Transverse colon (tissue), 4 donors: ENCODE data around the gene SNORC.

Experiments used
- EP300 ChIP-seq: sonication (generic); formaldehyde crosslinking; IDR thresholded peaks from one replicate; pipeline ENCODE4 v1.6.1; 2017; ENCODE audit warnings: antibody characterized with exemption, low read depth
- POLR2A ChIP-seq: fragments of 450-650 bp; IDR thresholded peaks from one replicate; pipeline ENCODE4 v1.6.1; 2016; ENCODE audit warnings: antibody characterized with exemption, mild to moderate bottlenecking, moderate library complexity
- POLR2AphosphoS5 ChIP-seq, 3 donors: sonication (generic); formaldehyde crosslinking; IDR thresholded peaks; one replicate each; pipeline ENCODE4 v1.6.1; 2016; ENCODE audit warnings: antibody characterized with exemption in 3 of 3
- TF ChIP-seq, protein P1 (sequence below), 5 experiments: fragments of 200-600 bp in 3 of 5; fragments of 450-650 bp in 2 of 5; sonication (generic) in 3 of 5; IDR thresholded peaks; 1 replicate in 2 of 5; 2 replicates in 3 of 5; pipeline ENCODE4 v1.5.1; 2016 to 2017; ENCODE audit warnings: antibody characterized with exemption in 5 of 5, inconsistent platforms in 3 of 5, mild to moderate bottlenecking in 2 of 5, moderate library complexity in 1 of 5

DNA sequence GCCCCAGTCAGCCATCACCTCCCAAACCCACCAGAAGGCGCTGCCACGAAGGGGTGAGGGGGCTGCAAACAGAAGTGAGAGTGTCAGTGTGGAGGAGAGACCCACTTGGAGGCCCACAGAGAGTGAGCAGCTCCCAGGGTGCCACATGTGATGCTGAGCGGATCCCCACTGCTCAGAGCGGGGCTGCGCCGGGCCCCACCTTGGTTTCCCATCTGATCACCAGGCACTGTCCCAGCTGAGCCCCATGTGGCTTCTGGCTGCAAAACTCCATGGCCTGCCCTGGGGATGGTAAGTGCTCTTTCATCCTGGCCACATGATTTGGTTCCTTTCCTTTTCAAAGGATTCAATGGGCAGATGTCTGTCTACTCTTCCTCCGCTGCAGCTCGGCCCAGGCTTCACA, 23.8 kb downstream of the SNORC start:
- TF ChIP-seq POLR2A: no peak
- TF ChIP-seq, protein P1, sequence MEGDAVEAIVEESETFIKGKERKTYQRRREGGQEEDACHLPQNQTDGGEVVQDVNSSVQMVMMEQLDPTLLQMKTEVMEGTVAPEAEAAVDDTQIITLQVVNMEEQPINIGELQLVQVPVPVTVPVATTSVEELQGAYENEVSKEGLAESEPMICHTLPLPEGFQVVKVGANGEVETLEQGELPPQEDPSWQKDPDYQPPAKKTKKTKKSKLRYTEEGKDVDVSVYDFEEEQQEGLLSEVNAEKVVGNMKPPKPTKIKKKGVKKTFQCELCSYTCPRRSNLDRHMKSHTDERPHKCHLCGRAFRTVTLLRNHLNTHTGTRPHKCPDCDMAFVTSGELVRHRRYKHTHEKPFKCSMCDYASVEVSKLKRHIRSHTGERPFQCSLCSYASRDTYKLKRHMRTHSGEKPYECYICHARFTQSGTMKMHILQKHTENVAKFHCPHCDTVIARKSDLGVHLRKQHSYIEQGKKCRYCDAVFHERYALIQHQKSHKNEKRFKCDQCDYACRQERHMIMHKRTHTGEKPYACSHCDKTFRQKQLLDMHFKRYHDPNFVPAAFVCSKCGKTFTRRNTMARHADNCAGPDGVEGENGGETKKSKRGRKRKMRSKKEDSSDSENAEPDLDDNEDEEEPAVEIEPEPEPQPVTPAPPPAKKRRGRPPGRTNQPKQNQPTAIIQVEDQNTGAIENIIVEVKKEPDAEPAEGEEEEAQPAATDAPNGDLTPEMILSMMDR (IDR thresholded peaks at IDR 0.05): no peak
- TF ChIP-seq POLR2AphosphoS5 (IDR thresholded peaks at IDR 0.05): no peak
- no peak for TF ChIP-seq EP300
